ENCODE data around the gene TMEM235.
"Not testable (repeated sequence)": the region's sequence is repeated elsewhere in the genome, so short reads cannot be mapped to it uniquely, and the experiment has no call there.

The TMEM235 gene

DNA sequence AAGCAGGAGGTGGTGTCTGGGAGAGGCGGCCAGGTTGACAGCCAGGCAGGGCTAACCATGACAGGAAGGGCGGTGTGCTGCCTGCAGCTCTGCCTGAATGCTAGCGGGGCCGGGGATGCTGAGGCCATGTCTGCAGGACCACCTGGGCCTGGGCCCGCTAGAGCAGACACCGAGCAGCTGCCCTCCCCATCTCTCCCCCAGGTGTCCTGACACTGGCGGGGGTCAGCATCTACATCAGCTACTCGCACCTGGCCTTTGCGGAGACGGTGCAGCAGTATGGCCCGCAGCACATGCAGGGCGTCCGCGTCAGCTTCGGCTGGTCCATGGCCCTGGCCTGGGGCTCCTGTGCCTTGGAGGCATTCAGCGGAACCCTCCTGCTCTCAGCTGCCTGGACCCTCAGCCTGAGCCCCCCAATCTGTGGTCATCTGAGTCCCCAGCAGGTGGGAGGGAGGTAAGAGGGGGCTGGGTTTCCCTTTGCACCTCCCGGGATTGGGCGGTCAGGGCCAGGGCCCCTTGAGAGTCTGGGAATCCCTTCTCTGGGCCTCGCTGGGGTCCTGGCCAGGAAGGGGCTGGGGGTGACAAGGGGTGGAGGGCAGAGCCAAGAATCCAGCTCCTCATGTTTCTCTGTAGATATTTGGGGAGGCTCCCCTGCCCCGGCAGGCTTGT is 7.5 kb downstream of the TMEM235 start:
- no peak for DNase-seq

DNA sequence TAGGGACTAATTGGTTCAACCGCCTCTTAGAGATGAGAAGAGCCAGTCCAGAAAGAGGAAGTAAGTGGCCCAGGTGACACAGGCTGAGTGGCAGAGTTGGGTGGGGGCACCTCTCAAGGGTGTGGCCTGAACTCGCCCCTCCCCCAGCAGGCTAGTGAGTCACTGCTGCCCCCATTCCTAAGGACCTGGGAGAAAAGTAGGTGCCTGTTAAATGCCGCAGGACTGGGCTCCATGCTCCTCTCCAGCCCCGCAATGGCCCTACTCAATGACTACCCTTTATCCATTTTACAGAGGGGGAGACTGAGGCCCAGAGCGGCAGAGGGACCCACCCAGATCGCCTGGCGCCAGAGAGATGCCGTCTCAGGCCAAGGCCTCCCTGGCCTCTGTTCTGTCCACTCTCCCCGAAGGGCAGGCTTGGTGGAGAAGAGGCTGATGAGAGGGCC is 8.1 kb downstream of the TMEM235 start:
- no peak for DNase-seq

DNA sequence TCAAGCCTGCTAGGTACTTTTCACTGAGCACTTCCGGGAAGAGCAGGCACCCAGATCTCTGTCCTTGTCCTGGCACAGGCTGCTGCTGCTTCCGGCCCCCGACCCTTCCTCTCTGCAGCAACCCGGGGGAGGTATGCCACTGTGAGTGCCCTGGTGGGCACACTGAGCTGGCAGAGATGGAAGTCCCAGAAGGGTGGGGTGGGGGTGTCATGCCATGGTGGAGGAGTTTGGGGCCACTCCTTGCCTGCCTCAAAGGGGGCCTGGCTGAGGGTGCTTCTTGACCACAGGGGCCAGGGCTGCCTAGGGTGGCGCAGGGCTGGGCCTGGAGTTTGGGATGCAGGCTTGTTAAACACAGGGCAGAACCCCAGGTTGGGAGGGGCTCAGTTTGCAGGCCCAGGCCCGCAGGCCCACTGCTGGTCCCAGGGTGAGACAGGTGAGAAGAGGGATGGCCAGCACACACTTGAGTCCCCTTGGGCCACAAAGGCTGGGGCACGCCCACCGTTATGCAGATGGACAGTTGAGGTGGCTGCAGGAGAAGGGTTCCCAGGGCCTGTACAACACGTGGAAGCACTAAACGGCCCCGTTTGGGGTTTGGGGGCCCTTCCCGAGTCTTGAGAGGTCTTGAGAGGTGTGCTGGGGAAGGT is 8.7 kb downstream of the TMEM235 start:
- DNase-seq = no peak

DNA sequence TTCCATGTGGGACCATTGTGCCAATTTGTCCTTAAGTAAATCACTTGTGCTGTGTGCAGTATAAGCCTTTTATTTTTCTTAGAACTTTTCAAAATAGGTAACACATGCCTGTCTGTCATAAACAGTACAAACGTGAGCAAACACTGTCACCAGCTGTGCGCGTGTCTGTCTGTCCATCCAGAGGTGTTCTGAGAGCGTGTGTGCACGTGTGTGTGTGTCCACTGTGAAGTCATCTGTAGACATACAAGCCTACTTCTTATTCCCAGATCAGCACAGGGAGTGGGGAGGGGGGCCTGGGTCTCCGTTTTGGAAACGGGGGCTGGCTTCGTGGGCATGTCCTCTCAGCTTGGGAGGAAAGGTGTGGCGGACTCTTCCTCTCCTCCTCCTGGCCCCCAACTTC is 9.4 kb downstream of the TMEM235 start:
- no peak for DNase-seq

DNA sequence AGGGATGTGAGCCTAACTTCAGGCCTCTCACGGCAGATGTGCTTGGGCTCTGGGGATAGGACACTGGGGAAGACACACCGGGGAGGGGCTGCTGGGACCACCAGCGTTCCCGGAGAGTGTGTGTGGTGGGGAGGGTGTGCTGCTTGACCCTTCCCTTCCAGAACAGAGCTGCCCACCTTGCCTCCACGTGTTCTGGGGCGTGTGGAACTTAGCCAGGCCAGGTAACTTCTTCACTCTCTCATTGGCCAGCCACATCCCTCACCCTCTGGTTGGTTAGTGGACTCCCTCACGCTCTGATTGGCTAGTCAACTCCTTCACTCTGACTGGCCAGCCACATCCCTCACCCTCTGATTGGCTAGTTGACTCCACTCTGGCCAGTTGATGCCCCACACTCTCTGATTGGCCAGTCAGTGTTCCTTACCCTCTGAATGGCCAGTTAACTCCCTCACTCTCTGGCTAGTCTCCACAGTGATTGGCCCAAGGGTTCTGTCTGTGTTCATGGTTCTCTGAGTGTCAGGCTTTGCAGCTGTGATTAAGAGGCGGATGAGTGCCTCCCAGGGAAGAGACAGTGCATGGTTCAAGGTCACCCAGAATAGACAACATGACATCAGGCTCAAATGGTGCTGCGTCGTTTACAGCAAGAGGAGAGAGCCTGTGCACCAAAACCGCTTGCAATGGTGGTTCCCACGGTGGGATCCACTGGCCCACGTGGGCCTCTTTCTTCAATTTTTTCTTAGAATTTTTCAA is 10.0 kb downstream of the TMEM235 start:
- DNase-seq = no peak

DNA sequence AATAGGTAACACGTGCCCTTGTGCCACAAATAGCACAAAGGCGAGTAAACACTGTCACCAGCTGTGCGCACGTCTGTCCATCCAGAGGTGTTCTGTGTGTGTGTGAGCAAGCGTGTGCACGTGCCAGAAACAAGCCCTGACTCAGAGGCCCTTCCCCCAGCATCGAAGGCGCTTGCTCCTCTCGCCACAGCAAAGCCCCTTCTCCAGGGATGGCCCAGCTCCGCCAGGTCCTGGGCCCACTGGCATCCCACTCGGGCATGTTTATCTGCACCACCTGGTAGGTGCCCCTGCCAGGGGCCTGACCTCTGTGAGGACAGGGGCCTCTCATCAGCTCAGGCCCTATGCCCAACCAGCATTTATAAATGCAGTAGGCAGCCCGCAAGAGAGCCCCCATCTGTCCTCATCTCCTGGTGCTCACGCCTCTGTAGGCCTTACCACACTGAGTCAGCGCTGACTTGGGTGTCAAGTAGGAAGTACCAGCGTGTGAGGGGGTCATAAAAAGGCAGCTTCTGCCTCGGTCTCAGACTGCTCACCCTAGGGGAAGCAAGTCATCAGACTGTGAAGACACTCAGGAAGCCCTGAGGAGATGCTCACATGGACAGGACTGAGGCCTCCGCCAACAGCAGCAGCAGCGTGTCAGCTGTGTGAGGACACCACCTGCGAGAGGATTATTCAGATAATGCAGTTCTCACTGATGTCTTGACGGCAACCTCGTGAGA is 10.8 kb downstream of the TMEM235 start:
- no peak for DNase-seq

DNA sequence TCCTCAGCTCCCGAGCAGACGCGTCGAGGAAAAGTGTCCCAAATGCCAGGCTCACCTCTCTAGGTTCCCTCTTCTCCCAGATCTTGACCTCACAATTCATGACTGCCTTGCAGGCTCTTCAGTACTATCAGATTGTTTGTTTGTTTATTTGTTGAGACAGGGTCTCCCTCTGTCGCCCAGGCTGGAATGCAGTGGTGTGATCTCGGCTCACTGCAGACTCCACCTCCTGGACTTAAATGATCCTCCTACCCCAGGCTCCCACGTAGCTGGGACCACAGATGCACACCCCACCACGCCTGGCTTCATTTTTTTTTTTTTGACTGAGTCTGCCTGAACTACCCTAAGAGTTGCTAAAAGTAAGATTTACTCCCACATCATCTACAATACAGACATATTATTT is 15.9 kb downstream of the TMEM235 start:
- DNase-seq = no peak

DNA sequence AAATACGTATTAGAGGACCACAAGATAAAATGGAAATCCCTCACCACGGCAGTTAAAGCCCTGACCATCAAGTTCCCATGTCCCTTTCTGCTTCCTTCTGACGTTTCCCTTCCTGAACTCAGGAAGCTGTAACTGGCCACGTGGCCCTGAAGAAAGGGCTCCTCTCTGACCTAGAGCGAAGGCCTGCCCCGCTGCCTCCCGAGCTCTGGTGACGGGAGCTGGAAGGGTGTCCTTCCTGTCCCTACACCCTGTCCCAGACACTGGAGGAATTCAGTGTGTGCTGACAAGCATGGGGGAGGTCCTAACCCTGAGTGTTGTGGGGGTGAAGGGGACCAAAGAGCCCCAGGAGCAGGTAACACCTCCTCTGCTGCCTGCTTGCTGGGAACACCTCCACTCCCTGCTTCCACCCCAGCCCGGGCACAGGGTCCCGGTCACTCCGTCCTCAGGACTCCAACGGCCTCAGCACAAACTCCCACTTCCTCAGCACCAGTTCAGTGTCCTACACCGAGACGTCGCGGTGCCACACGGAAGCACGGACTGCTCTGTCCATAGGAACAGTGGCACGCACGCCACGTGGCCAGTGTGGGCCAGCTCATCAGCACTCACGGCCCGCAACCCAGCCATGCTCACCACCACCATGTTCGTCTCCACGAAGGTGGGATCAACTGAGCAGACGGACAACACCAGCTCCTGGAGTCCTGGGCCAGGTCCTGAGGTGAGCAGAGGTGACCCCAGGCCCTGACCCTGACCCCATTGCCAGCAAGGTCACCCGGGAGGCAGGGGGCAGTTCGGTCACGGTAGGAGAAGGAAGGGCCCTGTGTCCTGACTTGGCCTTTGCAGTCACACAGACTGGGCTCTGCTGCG is 16.9 kb downstream of the TMEM235 start:
- no peak for DNase-seq

DNA sequence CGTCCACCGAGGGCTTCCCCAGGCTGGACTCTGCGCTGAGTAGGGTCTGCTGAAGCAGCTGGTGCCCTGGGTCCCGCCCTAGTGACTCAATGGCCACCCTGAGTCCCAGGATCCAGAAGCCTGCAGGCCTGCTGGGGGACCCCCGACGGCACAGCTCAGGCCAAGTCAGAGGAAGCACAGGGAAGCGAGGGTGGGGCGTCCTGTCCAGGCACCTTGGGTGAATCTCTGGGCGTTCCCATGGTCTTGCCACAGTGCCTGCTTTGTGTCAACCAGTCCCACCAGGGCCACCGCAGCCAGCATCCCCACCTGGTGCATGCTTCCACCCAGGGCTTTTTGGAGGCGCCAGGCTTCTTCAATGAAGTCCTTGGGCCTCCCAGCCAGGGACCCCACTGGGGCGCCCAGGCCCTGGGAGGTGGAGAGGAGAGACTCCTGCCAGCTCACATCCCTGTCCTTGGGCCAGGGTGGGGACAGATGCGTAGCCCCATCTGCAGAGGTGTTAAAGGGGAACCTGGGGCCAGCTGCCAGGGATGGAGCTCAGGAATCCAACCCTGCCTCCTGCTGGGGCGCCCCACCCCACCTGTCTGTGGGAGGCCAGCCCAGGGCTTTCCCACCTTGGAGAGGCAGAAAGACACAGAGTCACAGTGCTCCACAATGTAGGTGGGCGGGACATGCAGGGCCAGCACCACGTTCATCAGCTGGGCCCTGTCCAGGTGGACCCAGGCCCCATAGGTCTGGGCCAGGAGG is 17.8 kb downstream of the TMEM235 start:
- no peak for DNase-seq

DNA sequence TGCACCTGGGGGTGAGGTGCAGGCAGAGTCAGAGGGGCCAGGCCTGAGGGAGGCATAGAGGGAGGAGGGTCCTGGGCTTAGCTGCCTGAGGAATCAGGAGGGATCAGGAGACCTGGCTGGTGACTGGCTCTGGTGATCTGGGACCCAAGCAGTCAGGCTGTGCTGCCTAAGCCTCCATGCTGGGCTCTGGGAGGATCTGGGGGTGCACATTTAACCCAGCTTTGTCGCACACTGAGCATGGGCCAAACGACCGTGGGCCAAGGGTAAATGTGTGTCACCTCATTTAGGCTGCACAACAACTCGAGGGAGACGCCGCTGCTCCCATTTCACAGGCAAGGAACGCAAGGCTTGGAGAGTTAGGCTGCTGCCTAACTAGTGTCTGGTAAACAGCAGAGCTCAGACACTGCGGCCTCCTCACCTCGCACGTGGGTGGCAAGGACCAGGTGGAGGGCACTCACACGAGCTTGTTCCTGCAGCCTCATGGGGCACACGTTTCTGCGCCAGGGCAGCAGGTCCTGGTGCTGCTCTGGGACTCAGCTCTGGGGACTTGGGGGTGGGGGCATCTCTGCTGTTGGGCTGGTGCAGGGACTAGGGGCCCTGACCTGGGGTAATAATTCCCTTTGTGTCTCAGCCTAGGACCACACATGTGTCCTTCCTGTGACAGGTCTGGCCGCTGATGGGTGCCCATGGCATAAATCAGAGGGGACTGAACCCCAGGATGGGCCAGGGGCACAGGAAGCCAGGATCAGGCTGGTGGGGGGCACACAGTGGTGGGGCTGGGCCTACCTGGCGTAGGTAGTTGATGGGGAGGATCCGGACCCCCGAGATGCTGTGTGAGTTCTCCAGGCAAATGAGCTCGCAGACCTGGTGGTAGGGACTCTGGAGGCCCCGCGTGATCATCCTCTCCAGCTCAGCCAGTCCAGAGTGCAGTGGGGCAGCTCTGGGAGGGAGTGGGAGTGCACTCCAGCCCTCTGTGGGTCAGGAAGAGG is 18.7 kb downstream of the TMEM235 start:
- DNase-seq = no peak

DNA sequence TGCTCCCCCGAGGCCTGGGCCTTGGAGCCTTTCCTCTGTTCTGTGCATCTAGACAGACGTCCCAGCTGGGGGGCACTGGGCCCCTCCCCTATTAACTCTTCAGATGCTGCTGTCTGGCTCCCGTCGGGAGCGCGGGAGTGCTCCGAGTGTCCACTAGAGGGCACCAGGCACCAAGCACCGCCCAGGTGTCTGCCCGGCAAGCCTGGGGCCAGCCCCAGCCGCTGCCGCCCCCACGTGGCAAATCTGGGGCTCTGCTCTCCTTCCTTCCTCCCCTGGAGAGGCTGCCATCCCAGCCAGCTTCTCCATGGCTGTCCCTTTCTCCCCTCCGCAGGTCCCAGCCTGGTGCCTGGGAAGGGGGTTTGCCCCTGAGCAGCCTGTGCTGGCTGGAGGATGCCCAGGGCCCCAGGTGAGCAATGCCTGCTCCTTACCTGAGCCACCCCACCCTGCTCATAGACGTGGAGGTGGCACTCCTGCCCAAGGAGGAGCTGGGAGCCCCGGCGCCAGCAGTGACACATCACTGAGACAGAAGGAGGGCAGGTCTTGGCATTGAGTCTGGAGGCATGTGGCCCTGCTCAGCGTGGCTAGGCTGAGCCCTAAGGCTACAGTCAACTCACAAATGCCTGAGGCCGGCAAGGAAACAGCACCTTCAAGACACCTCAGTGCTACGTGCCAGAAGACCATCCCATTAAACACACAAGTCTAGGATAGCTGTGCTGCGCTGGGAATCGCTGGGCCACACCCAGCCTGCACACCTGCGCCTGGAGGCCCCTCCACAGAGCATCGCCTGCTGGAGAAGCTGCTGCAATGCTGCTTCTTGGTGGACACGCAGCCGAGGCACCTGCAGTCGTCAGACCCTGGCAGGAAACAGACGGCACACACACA is 19.7 kb downstream of the TMEM235 start:
- DNase-seq = peak; percentile 94

DNA sequence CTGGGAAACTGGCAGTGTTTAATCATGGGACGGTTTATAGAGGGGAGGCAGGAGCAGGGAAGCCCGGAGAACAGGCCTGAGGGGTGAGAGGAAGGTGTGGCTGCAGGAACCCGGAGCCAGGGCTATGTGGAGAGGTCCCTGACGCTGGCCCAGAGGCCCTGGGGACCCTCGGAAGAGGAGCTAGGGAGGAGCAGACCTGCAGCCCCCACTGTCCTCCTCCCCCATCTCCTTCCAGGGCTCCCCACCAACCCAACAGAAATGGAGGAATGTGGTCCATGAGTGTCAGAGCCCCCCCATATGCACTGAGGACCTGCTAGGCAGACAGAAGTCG is 20.3 kb downstream of the TMEM235 start:
- DNase-seq = no peak

DNA sequence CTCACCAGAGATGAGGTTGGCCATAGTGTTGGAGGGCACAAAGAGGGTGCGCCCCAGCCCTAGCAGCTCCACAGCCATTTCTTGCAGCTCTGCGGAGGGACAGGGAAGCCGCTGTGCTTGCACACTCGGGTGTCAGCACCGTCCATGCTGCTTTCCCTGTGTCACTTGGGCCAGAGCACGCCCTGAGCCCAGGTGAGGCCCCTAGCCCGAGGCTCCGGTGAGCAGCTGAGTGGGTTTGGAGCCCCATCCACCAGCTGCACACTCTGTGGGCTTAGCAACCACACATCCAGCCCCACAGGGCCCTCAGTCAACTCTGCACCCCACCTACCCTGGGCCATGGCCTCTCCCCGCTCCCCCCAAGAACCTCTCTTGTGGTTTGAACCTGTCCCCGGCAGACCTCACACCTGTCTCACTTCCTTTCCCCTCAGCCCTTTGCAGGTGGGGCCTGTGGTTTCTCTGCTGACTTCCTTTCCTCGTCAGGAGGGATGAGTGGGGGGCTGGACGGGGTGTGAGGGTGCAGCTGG is 20.7 kb downstream of the TMEM235 start:
- DNase-seq = peak; percentile 83

DNA sequence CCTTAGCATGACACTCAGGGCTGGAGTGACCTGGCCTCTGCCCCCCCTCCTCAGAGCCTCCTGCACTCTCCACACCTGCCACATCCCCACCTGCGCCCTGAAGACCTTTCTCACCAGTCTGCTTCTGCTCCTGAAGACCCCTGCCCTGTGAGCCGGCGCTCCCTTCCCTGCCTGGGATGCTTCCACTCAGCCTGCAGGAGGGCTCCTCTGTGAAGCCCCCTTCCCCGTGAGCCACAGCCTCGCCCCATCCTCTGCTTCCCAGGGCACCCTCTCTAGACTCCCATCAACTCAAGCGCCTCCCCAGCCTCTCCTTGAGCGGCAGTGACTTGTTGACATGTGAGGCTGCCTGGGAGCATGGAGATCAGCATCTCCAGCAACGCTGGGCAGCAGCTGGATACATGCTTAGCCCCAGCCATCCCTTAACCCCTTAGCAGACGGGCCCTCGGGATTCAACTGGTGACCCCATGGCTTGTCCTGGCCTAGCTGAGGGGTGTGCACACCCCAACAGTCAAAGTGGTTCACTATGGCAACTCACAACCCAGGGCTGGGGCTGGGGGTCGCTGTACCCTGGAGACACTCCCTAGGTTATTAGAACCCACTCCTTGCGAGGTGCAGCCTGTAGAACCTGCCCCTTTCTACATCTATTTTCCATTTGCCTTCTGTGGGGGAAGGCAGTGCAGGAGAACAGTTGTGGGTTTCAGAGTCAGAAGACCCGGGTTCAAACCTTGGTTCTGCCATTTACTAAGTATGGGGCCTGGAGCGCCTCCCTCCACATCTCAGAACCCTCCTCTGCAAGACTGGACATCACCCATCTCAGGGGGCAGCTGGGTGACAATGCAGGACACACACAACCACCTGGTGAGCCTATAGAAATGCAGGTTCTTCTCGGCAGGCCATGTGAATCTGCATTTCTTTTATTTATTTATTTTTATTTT is 21.5 kb downstream of the TMEM235 start:
- DNase-seq = no peak

DNA sequence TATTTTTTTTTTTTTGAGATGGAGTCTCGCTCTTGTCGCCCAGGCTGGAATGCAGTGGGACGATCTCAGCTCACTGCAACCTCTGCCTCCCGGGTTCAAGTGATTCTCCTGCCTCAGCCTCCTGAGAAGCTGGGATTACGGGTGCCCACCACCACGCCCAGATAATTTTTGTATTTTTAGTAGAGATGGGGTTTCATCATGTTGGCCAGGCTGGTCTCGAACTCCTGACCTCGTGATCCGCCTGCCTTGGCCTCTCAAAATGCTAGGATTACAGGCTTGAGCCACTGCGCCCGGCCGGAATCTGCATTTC is 22.2 kb downstream of the TMEM235 start:
- DNase-seq = not testable (repeated sequence)

DNA sequence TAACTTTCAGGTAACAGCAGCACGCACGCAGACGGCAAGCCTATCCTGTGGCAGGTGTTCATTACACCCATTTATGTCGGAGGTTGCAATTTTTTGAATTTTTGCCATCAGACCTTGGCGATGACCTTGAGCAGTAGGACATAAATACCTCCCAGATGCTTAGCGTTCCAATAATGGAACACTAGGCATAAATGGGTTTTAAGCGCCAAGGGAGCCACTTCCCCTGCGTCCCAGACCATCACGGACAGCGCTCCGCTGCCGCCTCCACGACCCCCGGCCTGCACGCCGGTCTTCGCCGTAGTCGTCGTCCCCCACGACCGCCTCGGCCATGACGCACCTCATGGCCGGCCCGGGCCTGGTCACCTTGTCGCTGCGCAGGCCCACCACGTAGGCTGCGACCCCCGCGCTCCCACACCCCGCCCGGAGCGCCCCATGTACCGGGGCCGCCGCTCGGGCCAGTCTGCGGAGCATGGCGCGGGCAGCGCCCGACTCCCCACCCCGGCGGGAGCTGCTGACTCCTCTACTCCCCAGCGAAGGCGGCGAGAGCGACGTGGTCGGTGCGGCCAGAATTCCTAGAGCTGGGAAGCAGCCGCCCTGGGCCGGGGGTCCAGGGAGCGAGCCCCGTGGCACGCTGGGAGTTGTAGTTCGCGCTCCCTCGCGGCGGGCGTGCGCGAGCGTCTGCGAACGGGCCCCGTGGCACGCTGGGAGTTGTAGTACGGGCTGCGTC is 22.7 kb downstream of the TMEM235 start:
- peak; percentile 94 for DNase-seq

DNA sequence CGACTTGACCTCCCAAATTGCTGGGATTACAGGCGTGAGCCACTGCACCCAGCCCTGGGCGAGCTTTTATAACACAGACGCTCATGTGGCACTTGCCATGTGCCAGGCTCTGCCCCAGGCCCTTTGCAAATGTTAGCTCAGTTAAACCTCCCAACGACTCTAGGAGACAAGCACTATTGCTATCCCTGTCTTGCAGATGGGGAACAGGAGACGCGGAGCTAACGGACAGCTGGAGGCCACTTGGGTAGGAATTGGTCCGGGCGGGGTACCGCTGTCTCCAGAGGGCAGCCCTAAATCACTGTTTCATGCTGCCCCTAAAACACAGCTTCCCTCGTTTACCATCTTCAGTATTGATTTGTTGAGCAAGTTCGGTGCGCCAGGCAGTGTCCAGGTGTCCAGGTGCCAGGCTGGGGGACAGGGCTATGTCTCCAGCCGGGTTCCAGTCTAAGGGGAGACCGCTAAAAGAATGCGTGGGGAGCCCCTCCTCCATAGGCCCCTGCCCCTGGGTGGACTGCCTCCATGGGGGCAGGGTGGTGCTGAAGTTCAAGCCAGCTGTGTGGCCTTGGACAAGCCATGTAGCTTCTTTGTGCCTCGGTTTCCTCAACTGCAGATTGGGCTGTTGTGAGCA is 23.7 kb downstream of the TMEM235 start:
- DNase-seq = no peak

All from activated effector memory CD4-positive, alpha-beta T cell treated with anti-CD3 and anti-CD28 coated beads, Interleukin-2, amount 50 U/mL, for 16 hours (primary cell).